OCI-LY3 (cell line): ENCODE measurements around the gene ADGRG7.

Experiments used
- CTCF ChIP-seq: fragments of 200-600, 300-600 bp; sonication (generic); IDR thresholded peaks from 2 replicates; pipeline ENCODE4 v1.5.1; 2014; ENCODE audit warnings: antibody characterized with exemption, low read length, low read depth
- EZH2phosphoT487 ChIP-seq: fragments of 200-600 bp; shearing (Covaris generic); IDR thresholded peaks from 2 replicates; pipeline ENCODE4 v1.6.1; 2018; ENCODE audit warnings: antibody characterized with exemption, mixed run types, low read depth

GRCh38 chr3:100570811-100571210 is 38.6 kb upstream of the ADGRG7 start:
- TF ChIP-seq CTCF, result no peak
- TF ChIP-seq EZH2phosphoT487, result no peak
